HepG2 (cell line): Measurements from ENCODE around the gene C1orf35. TPM values are rescaled to one million over a fixed set of nuclear protein-coding genes. Genes with fewer than 3 reads are reported as not detected.

Experiments used
- FOXK1 ChIP-seq: sonication (generic); formaldehyde crosslinking; IDR thresholded peaks from 2 replicates; pipeline ENCODE4 v1.4.0; 2020; ENCODE audit warnings: low read depth, missing genetic modification reagents, borderline replicate concordance
- FOXP1 ChIP-seq, 2 experiments: fragments of 450-650 bp in 1 of 2; IDR thresholded peaks; 2 replicates each; pipeline ENCODE4 v1.6.1; 2017 to 2018; ENCODE audit warnings: antibody characterized with exemption in 1 of 2
- HHEX ChIP-seq: IDR thresholded peaks from 2 replicates; pipeline ENCODE4 v1.6.1; 2016; ENCODE audit warnings: control low read depth
- HNF1A ChIP-seq, 2 experiments: sonication (generic) in 1 of 2; formaldehyde crosslinking in 1 of 2; IDR thresholded peaks; 2 replicates each; pipeline versions ENCODE4 v1.4.0 to v1.6.1; 2016 to 2020; ENCODE audit warnings: borderline replicate concordance in 1 of 2, low read depth in 1 of 2, mild to moderate bottlenecking in 1 of 2, missing genetic modification reagents in 1 of 2
- MTERF4 ChIP-seq: sonication (generic); formaldehyde crosslinking; IDR thresholded peaks from 2 replicates; pipeline ENCODE4 v1.8.0; 2023; ENCODE audit warnings: mild to moderate bottlenecking, missing genetic modification reagents
- TCF12 ChIP-seq, 2 experiments: fragments of 450-650 bp in 1 of 2; sonication (generic) in 1 of 2; formaldehyde crosslinking in 1 of 2; IDR thresholded peaks; 2 replicates each; pipeline versions ENCODE4 v1.6.1 to v1.8.0; 2017 to 2022; ENCODE audit warnings: antibody characterized with exemption in 1 of 2, mild to moderate bottlenecking in 1 of 2, missing genetic modification reagents in 1 of 2, moderate library complexity in 1 of 2
- TRAFD1 ChIP-seq: sonication (generic); formaldehyde crosslinking; IDR thresholded peaks from 2 replicates; pipeline ENCODE4 v1.5.1; 2020; ENCODE audit warnings: missing genetic modification reagents, mild to moderate bottlenecking, borderline replicate concordance
- YEATS4 ChIP-seq: sonication (generic); formaldehyde crosslinking; IDR thresholded peaks from 2 replicates; pipeline ENCODE4 v1.4.0; 2020; ENCODE audit warnings: missing genetic modification reagents, borderline replicate concordance
- YY1 ChIP-seq: IDR thresholded peaks from 2 replicates; pipeline ENCODE4 v1.6.1; 2011; ENCODE audit warnings: low read length, low read depth, moderate library complexity, mild to moderate bottlenecking; ENCODE audit not compliant: insufficient read depth, insufficient replicate concordance
- ZBTB44 ChIP-seq: sonication (generic); formaldehyde crosslinking; IDR thresholded peaks from 2 replicates; pipeline ENCODE4 v1.4.0; 2020; ENCODE audit warnings: missing genetic modification reagents
- ZBTB8A ChIP-seq: sonication (generic); formaldehyde crosslinking; IDR thresholded peaks from 2 replicates; pipeline ENCODE4 v1.4.0; 2020; ENCODE audit warnings: mild to moderate bottlenecking, low read depth, missing genetic modification reagents, borderline replicate concordance
- ZNF280D ChIP-seq: sonication (generic); formaldehyde crosslinking; IDR thresholded peaks from 2 replicates; pipeline ENCODE4 v1.5.1; 2020; ENCODE audit warnings: mild to moderate bottlenecking, missing genetic modification reagents
- ZNF556 ChIP-seq: sonication (generic); formaldehyde crosslinking; IDR thresholded peaks from 2 replicates; pipeline ENCODE4 v1.4.0; 2020; ENCODE audit warnings: mild to moderate bottlenecking, missing genetic modification reagents, borderline replicate concordance
- ZNF761 ChIP-seq: sonication (generic); formaldehyde crosslinking; conservative IDR thresholded peaks from 2 replicates; pipeline ENCODE4 v1.4.0; 2020; ENCODE audit warnings: mild to moderate bottlenecking, missing genetic modification reagents
- ZSCAN31 ChIP-seq: sonication (generic); formaldehyde crosslinking; IDR thresholded peaks from 2 replicates; pipeline ENCODE4 v1.5.0; 2020; ENCODE audit warnings: low read depth, mild to moderate bottlenecking, missing genetic modification reagents
- polyA plus RNA-seq, 8 experiments: library from polyadenylated mRNA; depleted of rRNA in 3 of 8; stranded (reverse) in 7 of 8; unstranded in 1 of 8; fragments of >200 nt; fragmentation: Illumina TruSeq in 4 of 8; extraction: Trizol in 4 of 8; gene quantifications; 2 replicates each; pipeline versions ENCODE4 v1.2.1 to v1.2.3, GENCODE V29; 2011 to 2016; ENCODE audit warnings: low read depth in 4 of 8, missing spikeins in 1 of 8, mixed read lengths in 1 of 8; ENCODE audit not compliant: insufficient read depth in 1 of 8
- total RNA-seq, 5 experiments: library from RNA; depleted of rRNA; stranded (reverse); fragments of >200 nt; fragmentation: Illumina TruSeq; extraction: Trizol; gene quantifications; 2 replicates each; pipeline ENCODE4 v1.2.3, GENCODE V29; 2016; ENCODE audit warnings: low read depth in 1 of 5

The C1orf35 gene
- total and polyA plus RNA-seq, 2 of the 13 experiments (the other 11 are each of a cell fraction or from before 2014, with no cell fraction given), result 8.1 to 19.3 TPM

DNA sequence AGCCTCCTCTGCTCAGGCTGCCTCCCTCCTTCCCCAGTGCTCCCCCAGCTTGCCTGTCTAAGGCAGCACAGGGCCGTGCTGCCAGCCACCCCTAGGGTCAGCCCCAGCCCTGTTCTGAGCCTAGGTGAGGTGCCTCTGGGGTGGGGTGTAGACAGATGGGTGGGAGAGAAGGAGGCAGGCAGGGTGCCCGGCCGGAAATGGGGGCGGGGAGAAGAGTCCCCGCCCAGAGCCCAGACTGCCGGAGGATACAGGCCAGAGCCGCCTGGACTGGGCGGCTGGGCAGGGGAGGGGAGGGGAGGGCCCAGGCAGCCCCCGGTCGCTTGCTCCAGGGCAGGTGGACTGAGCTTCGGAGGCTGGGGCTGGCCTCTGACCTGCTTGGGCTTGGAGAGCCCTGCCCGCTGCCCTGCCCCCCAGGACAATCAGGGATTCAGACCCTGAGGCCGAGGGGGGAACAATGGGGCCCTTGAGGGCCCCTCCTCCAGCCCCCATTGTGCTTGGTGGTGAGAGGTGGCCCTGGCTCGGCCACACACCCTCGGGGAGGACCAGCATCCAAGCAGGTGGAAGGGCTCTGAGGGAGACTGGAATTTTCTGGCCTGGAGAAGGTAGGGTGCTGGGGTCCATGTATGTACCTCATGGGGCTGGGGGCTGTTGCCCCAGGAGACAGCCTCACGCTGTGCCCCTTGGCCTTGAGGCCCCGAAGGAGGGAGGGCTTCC, 46.4 kb upstream of the C1orf35 start, which contains the start of gene GJC2 (continued):
- no peak for TF ChIP-seq TRAFD1 (CRISPR knock-in tag)
- no peak; the same call in 1 of the 2 replicates for TF ChIP-seq ZNF556 (CRISPR knock-in tag)
- no peak; the same call in 1 of the 2 replicates for TF ChIP-seq ZNF280D (CRISPR knock-in tag)
- no peak for TF ChIP-seq ZSCAN31 (CRISPR knock-in tag)
- TF ChIP-seq MTERF4 (CRISPR knock-in tag), result 0 out of 2 replicates have a peak, but pooled peaks have one; percentile 28
- peak; percentile 59; the same call in 1 of the 2 replicates for TF ChIP-seq YEATS4 (CRISPR knock-in tag)
- TF ChIP-seq FOXP1 (IDR thresholded peaks at IDR 0.05), result no peak
- TF ChIP-seq FOXP1 (CRISPR knock-in tag; IDR thresholded peaks at IDR 0.05), result no peak
- TF ChIP-seq HNF1A (IDR thresholded peaks at IDR 0.05; ENCODE audit: low read depth), result no peak
- peak; percentile 4; the same call in 1 of the 2 replicates for TF ChIP-seq HNF1A (CRISPR knock-in tag; IDR thresholded peaks at IDR 0.05; ENCODE audit: borderline replicate concordance)
- no peak for TF ChIP-seq FOXK1 (CRISPR knock-in tag)
- TF ChIP-seq YY1, result no peak
- TF ChIP-seq HHEX (CRISPR knock-in tag), result no peak
- no peak for TF ChIP-seq TCF12 (IDR thresholded peaks at IDR 0.05)
- TF ChIP-seq TCF12 (CRISPR knock-in tag; IDR thresholded peaks at IDR 0.05), result no peak
- no peak for TF ChIP-seq ZBTB44 (CRISPR knock-in tag)
- TF ChIP-seq ZNF761 (CRISPR knock-in tag), result no peak
- no peak for TF ChIP-seq ZBTB8A
